SJCRH30 (cell line): ENCODE measurements around the gene CLEC3B. TPM values are rescaled to one million over a fixed set of nuclear protein-coding genes. Genes with fewer than 3 reads are reported as not detected.

Source experiments
- DNase-seq, 2 experiments: peaks; one replicate each; pipeline ENCODE4 v3.0.0-alpha.2; 2015 to 2020
- H3K27ac ChIP-seq: fragments of 250-450 bp; sonication (Bioruptor Pico); 2 replicates; pipeline ENCODE4 v1.5.1; 2020; ENCODE audit warnings: mild to moderate bottlenecking, moderate library complexity
- H3K27me3 ChIP-seq: fragments of 250-450 bp; sonication (Bioruptor Pico); 2 replicates; pipeline ENCODE4 v1.5.1; 2020; ENCODE audit warnings: mild to moderate bottlenecking, moderate library complexity
- H3K36me3 ChIP-seq: fragments of 250-450 bp; sonication (Bioruptor Pico); 2 replicates; pipeline ENCODE4 v1.5.1; 2020; ENCODE audit warnings: mild to moderate bottlenecking, moderate library complexity
- H3K4me1 ChIP-seq: fragments of 250-450 bp; sonication (Bioruptor Pico); 2 replicates; pipeline ENCODE4 v1.5.1; 2020; ENCODE audit warnings: mild to moderate bottlenecking, moderate library complexity
- H3K4me3 ChIP-seq: fragments of 250-450 bp; sonication (Bioruptor Pico); 2 replicates; pipeline ENCODE4 v1.5.1; 2020; ENCODE audit warnings: mild to moderate bottlenecking, moderate library complexity
- H3K9me3 ChIP-seq: fragments of 250-450 bp; sonication (Bioruptor Pico); replicated peaks from 2 replicates; pipeline ENCODE4 v1.5.1; 2020; ENCODE audit warnings: mild to moderate bottlenecking, moderate library complexity
- total RNA-seq: library from RNA; depleted of rRNA; stranded (reverse); fragments of >200 nt; shearing (Covaris generic); gene quantifications from 2 replicates; pipeline ENCODE4 v1.2.3, GENCODE V29; 2014

Gene CLEC3B
- total RNA-seq, 1 experiment from 2014 or later, result not detected

DNA sequence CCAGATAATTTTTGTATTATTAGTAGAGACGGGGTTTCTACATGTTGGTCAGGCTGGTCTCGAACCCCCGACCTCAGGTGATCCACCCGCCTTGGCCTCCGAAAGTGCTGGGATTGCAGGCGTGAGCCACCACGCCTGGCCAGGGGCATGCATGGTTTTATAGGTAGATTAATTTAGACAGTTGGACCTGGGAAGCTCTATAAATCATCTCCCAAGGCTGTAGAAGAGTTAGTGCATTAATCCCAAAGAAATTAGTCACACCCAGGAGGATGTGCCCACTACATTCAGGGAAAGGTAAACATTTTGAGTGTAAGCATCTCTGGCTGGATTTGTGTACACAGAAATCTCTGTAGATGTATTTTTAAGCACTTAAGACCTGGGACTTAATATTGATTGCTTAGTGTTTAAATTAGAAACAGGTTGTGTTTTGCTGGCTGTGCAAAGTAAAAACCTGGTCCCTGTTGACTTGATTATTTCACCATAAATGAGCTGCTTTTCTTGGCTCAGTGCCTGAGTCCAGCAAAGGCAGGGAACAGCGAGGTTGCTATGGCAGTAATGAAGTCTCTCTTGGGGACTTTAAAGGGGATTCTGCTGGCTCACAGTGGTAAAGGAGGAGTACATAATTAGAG is 30.8 kb upstream of the CLEC3B start:
- no peaks in the 10 kb centered on the region for H3K9me3 ChIP-seq
- DNase-seq, result peak; percentile 72 to 78
- H3K27me3 ChIP-seq, result no peaks in the 10 kb centered on the region
- H3K4me1 ChIP-seq, result peaks cover 16% of the 10 kb centered on the region; the same call in 1 of the 2 replicates
- peak overlapping the region; percentile 25 for H3K27ac ChIP-seq
- no peak overlapping the region for H3K4me3 ChIP-seq
- H3K36me3 ChIP-seq, result peaks cover 51% of the 10 kb centered on the region

DNA sequence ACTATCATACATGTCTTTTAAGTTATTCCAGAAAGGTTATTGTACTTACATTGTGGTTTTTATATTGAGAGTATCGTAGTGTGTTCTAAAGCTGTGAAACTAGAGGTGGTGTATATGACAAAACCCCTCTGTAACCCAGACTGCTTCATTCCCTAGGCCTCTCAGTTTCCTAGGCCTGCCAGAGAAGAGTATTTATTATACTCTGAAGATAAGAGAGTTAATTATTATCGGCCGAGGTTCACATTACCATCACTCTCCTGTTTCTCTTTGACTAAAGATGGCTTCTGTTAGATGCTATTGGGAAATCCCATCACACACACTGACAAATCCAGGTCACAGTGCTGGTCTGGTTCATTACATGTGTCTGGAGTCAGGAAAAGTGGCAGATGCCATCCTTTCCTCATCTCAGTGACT is 29.5 kb upstream of the CLEC3B start:
- Histone ChIP-seq H3K27ac (no peak overlapping the region), H3K4me3 (no peak overlapping the region), H3K9me3 (no peaks in the 10 kb centered on the region), H3K36me3 (peaks cover 45% of the 10 kb centered on the region), H3K4me1 (peaks cover 16% of the 10 kb centered on the region; the same call in 1 of the 2 replicates), H3K27me3 (no peaks in the 10 kb centered on the region)
- DNase-seq, result no peak

- Histone ChIP-seq H3K27me3 (no peaks in the 10 kb centered on the region), H3K36me3 (peaks cover 50% of the 10 kb centered on the region)
Measured at GRCh38 chr3:44999782-45000181, 26.3 kb upstream of the CLEC3B start.

DNA sequence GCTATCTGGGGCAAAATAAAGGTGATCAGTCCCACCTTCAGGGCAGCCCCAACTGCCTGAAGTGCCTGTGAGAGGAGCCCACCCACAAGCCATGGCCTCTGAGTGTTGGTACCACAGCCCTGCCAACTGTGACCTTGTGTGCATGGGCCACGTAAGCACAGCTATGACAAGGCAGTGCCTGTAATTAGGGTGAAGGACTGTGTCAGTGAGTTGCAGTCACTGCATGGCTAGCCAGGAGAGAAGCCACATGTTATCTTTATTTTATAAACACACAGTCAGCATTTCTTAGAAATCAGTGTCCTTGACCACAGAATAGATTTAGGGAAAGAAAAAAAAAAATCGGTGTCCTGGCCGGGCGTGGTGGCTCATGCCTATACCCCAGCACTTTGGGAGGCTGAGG is 25.3 kb upstream of the CLEC3B start:
- no peak overlapping the region for H3K27ac ChIP-seq
- H3K36me3 ChIP-seq, result peaks cover 58% of the 10 kb centered on the region
- H3K4me1 ChIP-seq, result peaks cover 7% of the 10 kb centered on the region; the same call in 1 of the 2 replicates
- peaks cover 5% of the 10 kb centered on the region; the same call in 1 of the 2 replicates for H3K9me3 ChIP-seq
- no peak for DNase-seq
- H3K4me3 ChIP-seq, result no peak overlapping the region
- H3K27me3 ChIP-seq, result no peaks in the 10 kb centered on the region

More at GRCh38 chr3:44999782-45000181, 26.3 kb upstream of the CLEC3B start:
- no peak overlapping the region for H3K4me3 ChIP-seq
- peaks cover 10% of the 10 kb centered on the region; the same call in 1 of the 2 replicates for H3K4me1 ChIP-seq
- no peak overlapping the region for H3K27ac ChIP-seq
- H3K9me3 ChIP-seq, result peaks cover 3% of the 10 kb centered on the region; the same call in 1 of the 2 replicates
- no peak for DNase-seq

DNA sequence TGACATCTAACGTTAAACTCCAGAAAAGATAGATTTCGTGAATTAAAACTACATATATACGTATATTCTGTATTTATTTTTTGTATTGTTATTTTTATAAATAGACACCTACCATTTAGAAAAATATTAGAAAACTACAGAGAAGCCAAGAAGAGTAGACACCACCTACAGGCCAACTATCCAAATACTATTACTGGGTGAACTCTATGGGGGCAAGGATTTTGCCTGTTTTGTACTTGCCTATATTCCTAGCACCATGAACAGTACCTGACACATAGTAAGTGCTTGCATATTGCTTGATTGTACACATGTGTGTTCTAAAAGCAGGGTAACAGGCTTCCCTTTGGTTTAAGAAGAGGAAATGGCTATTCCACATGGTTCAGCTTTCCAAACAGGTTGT is 24.4 kb upstream of the CLEC3B start:
- Histone ChIP-seq H3K27me3 (no peaks in the 10 kb centered on the region), H3K4me1 (no peaks in the 10 kb centered on the region), H3K36me3 (peaks cover 52% of the 10 kb centered on the region), H3K27ac (no peak overlapping the region), H3K4me3 (no peak overlapping the region), H3K9me3 (peaks cover 5% of the 10 kb centered on the region; the same call in 1 of the 2 replicates)
- no peak for DNase-seq

- H3K4me1 ChIP-seq, result no peaks in the 10 kb centered on the region
- peaks cover 5% of the 10 kb centered on the region; the same call in 1 of the 2 replicates for H3K9me3 ChIP-seq
- H3K4me3 ChIP-seq, result no peak overlapping the region
- peaks cover 51% of the 10 kb centered on the region for H3K36me3 ChIP-seq
- no peak overlapping the region for H3K27ac ChIP-seq
- DNase-seq, result no peak
- no peaks in the 10 kb centered on the region for H3K27me3 ChIP-seq
Measured at GRCh38 chr3:45002139-45002660, 23.9 kb upstream of the CLEC3B start.

GRCh38 chr3:45002720-45003119 is 23.4 kb upstream of the CLEC3B start:
- Histone ChIP-seq H3K4me3 (no peak overlapping the region), H3K36me3 (peaks cover 48% of the 10 kb centered on the region), H3K4me1 (no peaks in the 10 kb centered on the region), H3K27me3 (no peaks in the 10 kb centered on the region), H3K9me3 (peaks cover 5% of the 10 kb centered on the region; the same call in 1 of the 2 replicates), H3K27ac (no peak overlapping the region)
- no peak for DNase-seq

GRCh38 chr3:45003406-45003805 is 22.7 kb upstream of the CLEC3B start:
- peaks cover 5% of the 10 kb centered on the region; the same call in 1 of the 2 replicates for H3K9me3 ChIP-seq
- H3K36me3 ChIP-seq, result peaks cover 51% of the 10 kb centered on the region
- H3K27ac ChIP-seq, result no peak overlapping the region
- no peak overlapping the region for H3K4me3 ChIP-seq
- DNase-seq, result no peak
- H3K4me1 ChIP-seq, result no peaks in the 10 kb centered on the region
- H3K27me3 ChIP-seq, result no peaks in the 10 kb centered on the region

DNA sequence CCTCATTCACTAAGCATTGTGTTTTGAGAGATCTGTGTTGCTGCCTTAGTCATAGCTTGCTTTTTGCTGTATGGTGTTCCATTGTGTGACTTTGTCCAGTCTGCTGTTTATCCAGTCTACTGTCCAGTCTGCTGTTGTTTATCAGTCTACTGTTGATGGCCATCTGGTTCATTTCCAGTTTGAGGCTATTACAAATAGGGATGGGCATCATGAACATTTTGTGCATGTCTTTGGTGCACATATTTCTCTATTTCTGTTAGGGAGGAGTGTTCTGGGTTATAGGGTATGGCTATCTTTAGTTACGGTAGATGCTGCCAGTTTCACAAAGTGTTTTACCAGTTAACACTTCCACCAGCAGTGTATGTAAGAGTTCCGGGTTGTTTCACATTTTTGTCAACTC is 22.2 kb upstream of the CLEC3B start:
- no peaks in the 10 kb centered on the region for H3K4me1 ChIP-seq
- H3K27ac ChIP-seq, result no peak overlapping the region
- no peak for DNase-seq
- no peak overlapping the region for H3K4me3 ChIP-seq
- H3K36me3 ChIP-seq, result peaks cover 46% of the 10 kb centered on the region
- no peaks in the 10 kb centered on the region for H3K27me3 ChIP-seq
- H3K9me3 ChIP-seq, result peaks cover 5% of the 10 kb centered on the region; the same call in 1 of the 2 replicates

DNA sequence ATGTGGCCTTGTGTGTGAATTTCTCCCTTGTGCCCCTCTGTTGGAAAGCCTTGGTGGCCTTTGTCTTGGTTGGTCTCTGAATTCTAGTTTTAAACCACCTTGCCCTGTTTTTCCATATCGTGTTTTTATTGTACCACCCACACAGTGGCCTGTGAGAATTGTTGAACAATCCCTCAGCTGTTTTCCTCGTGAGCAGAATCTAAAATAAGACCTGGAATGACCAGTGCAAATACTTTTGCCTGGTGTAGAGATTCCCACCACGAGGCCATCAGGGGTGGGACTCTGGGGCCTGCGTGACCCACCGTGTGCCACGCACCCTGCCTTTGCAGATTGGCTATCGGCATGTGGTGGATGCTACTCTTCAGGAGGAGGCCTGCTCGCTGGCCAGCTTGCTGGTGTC is 19.0 kb upstream of the CLEC3B start:
- DNase-seq, result no peak
- Histone ChIP-seq H3K4me3 (no peak overlapping the region), H3K9me3 (peaks cover 5% of the 10 kb centered on the region; the same call in 1 of the 2 replicates), H3K36me3 (peaks cover 30% of the 10 kb centered on the region), H3K4me1 (peaks cover 10% of the 10 kb centered on the region), H3K27me3 (no peaks in the 10 kb centered on the region), H3K27ac (no peak overlapping the region)

DNA sequence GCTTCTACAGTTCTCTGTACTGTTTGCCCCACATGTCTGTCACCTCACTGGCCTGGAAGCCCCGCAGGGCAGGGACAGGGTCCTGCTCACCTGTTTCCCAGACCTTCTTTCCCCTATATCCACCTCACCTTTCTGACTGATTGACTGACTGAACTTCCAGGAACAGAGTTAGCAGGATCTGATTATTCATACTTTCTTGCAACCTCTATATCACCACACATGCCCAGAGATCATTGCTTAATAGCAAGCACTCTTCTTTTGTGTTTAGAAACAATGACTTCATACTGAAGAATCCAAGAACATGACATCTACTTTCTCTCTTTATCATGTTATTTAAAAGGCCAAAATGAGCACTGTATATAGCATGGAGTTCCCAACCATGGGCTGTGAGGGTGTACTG is 18.0 kb upstream of the CLEC3B start:
- Histone ChIP-seq H3K4me3 (no peak overlapping the region), H3K4me1 (peaks cover 17% of the 10 kb centered on the region), H3K27me3 (no peaks in the 10 kb centered on the region), H3K27ac (no peak overlapping the region), H3K9me3 (peaks cover 5% of the 10 kb centered on the region; the same call in 1 of the 2 replicates), H3K36me3 (peaks cover 33% of the 10 kb centered on the region)
- DNase-seq, result no peak

DNA sequence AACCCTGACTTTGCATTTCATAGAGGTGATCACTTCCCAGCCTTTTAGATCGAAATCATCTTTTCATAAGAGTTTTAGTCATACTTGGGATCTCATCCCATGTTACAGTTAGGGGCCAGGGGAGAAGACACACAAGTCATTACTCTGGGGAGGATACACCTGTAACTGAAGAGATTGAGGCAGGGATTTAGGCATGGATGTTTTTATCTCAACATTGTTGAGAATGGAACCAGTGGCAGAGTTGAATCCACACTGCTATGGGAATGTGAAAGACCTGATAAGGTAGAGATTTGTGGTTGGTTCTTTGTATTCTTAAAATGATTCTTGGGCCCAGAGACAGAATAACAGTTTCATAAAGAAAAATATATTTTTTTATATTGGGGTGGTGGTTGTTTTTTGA is 16.2 kb upstream of the CLEC3B start:
- peaks cover 26% of the 10 kb centered on the region for H3K36me3 ChIP-seq
- H3K4me3 ChIP-seq, result no peak overlapping the region
- no peak for DNase-seq
- no peak overlapping the region for H3K27ac ChIP-seq
- no peaks in the 10 kb centered on the region for H3K27me3 ChIP-seq
- peaks cover 17% of the 10 kb centered on the region for H3K4me1 ChIP-seq
- peaks cover under 1% of the 10 kb centered on the region; the same call in 1 of the 2 replicates for H3K9me3 ChIP-seq

- H3K4me3 ChIP-seq, result no peak overlapping the region
- peaks cover 17% of the 10 kb centered on the region for H3K4me1 ChIP-seq
- DNase-seq, result no peak
- H3K27ac ChIP-seq, result peak overlapping the region; percentile 83
- H3K36me3 ChIP-seq, result peaks cover 18% of the 10 kb centered on the region
- H3K27me3 ChIP-seq, result no peaks in the 10 kb centered on the region
- H3K9me3 ChIP-seq, result no peaks in the 10 kb centered on the region
Measured at GRCh38 chr3:45010811-45011333, 15.2 kb upstream of the CLEC3B start.

- Histone ChIP-seq H3K9me3 (no peaks in the 10 kb centered on the region), H3K4me3 (no peak overlapping the region), H3K36me3 (peaks cover 17% of the 10 kb centered on the region), H3K4me1 (peaks cover 17% of the 10 kb centered on the region), H3K27ac (peak overlapping the region; percentile 83), H3K27me3 (no peaks in the 10 kb centered on the region)
- DNase-seq, result peak; percentile 49 to 69
Measured at GRCh38 chr3:45011756-45012508, 14.2 kb upstream of the CLEC3B start.

DNA sequence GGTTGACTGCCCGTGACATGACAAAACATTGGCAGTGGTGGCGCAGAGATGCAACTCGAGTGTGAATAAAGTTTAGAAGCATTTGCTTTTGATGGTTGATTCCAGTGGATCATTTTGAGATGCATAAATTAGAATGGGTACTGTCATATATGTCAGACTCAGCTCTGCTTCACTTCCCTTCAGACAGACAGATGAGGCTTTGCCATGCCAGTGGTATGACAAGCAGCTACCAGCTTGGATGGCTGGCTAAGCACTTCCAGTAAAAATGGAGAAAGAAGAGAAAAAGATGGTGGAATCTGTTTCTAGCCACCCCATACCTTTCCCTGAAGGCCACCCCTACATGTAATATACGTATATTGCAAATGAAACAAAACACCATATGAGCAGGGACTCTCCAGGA is 13.5 kb upstream of the CLEC3B start:
- Histone ChIP-seq H3K4me1 (peaks cover 17% of the 10 kb centered on the region), H3K36me3 (peaks cover 14% of the 10 kb centered on the region), H3K4me3 (no peak overlapping the region), H3K9me3 (no peaks in the 10 kb centered on the region), H3K27ac (peak overlapping the region; percentile 83), H3K27me3 (no peaks in the 10 kb centered on the region)
- no peak for DNase-seq
